CD4-positive, alpha-beta T cell treated with Interleukin-10 for 1 hour (primary cell): ENCODE results near the gene CORIN.
"Not testable (repeated sequence)": the region's sequence is repeated elsewhere in the genome, so short reads cannot be mapped to it uniquely, and the experiment has no call there.

Experiments
- DNase-seq: peaks from one replicate; pipeline ENCODE4 v3.0.0-alpha.2; 2020

CORIN gene

GRCh38 chr4:47762376-47763266 is 75.2 kb downstream of the CORIN start:
- DNase-seq = no peak

- DNase-seq = not testable (repeated sequence)
Observed at GRCh38 chr4:47753316-47753715, 84.6 kb downstream of the CORIN start.

GRCh38 chr4:47752214-47752613 is 85.7 kb downstream of the CORIN start:
- no peak for DNase-seq

- DNase-seq = no peak
Observed at GRCh38 chr4:47750788-47751187, 87.1 kb downstream of the CORIN start.

GRCh38 chr4:47749858-47750257 is 88.0 kb downstream of the CORIN start:
- no peak for DNase-seq

GRCh38 chr4:47749060-47749459 is 88.8 kb downstream of the CORIN start:
- DNase-seq = no peak

GRCh38 chr4:47747846-47748494 is 89.9 kb downstream of the CORIN start:
- DNase-seq = no peak

GRCh38 chr4:47747211-47747610 is 90.7 kb downstream of the CORIN start:
- DNase-seq = no peak

- DNase-seq = no peak
Observed at GRCh38 chr4:47746122-47746521, 91.7 kb downstream of the CORIN start.

GRCh38 chr4:47744843-47745382 is 93.0 kb downstream of the CORIN start:
- no peak for DNase-seq

- no peak for DNase-seq
Observed at GRCh38 chr4:47744253-47744652, 93.6 kb downstream of the CORIN start.

GRCh38 chr4:47741200-47741599 is 96.7 kb downstream of the CORIN start:
- no peak for DNase-seq

GRCh38 chr4:47737326-47737725 is 100.5 kb downstream of the CORIN start:
- no peak for DNase-seq

GRCh38 chr4:47736555-47736954 is 101.3 kb downstream of the CORIN start:
- DNase-seq = no peak

- no peak for DNase-seq
Observed at GRCh38 chr4:47736146-47736545, 101.7 kb downstream of the CORIN start.

GRCh38 chr4:47733302-47734175 is 104.3 kb downstream of the CORIN start:
- DNase-seq = no peak

GRCh38 chr4:47731182-47731581 is 106.7 kb downstream of the CORIN start:
- DNase-seq = no peak

- DNase-seq = no peak
Observed at GRCh38 chr4:47729131-47729680, 108.7 kb downstream of the CORIN start.

- no peak for DNase-seq
Observed at GRCh38 chr4:47721892-47722575, 115.8 kb downstream of the CORIN start.

- DNase-seq = no peak
Observed at GRCh38 chr4:47721485-47721884, 116.4 kb downstream of the CORIN start.

- no peak for DNase-seq
Observed at GRCh38 chr4:47720787-47721186, 117.1 kb downstream of the CORIN start.

- DNase-seq = no peak
Observed at GRCh38 chr4:47719576-47719975, 118.3 kb downstream of the CORIN start.
